Measurements from ENCODE around the gene TRIM23. TPM values are rescaled to one million over a fixed set of nuclear protein-coding genes. Genes with fewer than 3 reads are reported as not detected.

TRIM23 gene
- total RNA-seq, 1 donor: 31.5 TPM

GRCh38 chr5:65555287-65555686 is 68.8 kb downstream of the TRIM23 start:
- TF ChIP-seq CTCF (IDR thresholded peaks at IDR 0.05; ENCODE audit: insufficient read depth, low read depth, low read length): no peak
- H3K4me3 ChIP-seq (ENCODE audit: low read depth, low read length): no peak overlapping the region
- DNase-seq (ENCODE audit: low read depth): peak; percentile 3

DNA sequence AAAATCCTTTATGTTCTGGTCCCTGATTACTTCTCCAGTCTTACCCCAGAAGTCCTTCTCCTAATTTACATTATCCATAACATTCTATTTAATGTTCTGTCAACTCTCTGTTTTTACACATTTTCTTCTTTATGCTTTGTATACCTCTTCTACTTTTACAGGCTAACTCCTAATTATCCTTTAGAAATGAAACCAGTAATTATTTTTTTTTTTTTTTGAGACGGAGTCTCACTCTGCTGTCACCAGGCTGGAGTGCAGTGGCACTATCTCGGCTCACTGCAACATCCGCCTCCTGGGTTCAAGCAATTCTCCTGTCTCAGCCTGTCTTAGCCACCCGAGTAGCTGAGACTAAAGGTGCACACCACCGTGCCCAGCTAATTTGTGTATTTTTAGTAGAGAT is 70.2 kb downstream of the TRIM23 start:
- H3K4me3 ChIP-seq (ENCODE audit: low read depth, low read length): no peak overlapping the region
- no peak for TF ChIP-seq CTCF (IDR thresholded peaks at IDR 0.05; ENCODE audit: insufficient read depth, low read depth, low read length)
- no peak for DNase-seq (ENCODE audit: low read depth)

DNA sequence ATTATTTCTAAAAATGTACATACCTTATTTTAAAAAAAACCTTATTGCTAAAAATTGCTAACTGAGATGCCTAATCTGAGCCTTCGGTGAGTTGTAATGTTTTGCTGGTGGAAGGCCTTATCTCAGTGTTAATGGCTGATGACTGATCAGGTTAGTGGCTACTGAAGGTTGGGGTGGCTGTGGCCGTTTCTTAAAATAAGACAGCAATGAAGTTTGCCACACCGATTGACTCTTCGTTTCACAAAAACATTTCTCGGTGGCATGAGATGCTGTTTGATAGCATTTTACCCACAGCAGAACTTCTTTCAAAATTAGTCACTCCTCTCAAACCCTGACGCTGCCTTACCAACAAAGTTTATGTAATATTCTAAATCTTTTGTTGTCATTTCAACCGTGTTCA is 75.9 kb downstream of the TRIM23 start:
- DNase-seq (ENCODE audit: low read depth): no peak
- no peak for TF ChIP-seq CTCF (IDR thresholded peaks at IDR 0.05; ENCODE audit: insufficient read depth, low read depth, low read length)

GRCh38 chr5:65546141-65546540 is 78.0 kb downstream of the TRIM23 start:
- no peak for TF ChIP-seq CTCF (IDR thresholded peaks at IDR 0.05; ENCODE audit: insufficient read depth, low read depth, low read length)
- DNase-seq (ENCODE audit: low read depth): no peak
- H3K4me3 ChIP-seq (ENCODE audit: low read depth, low read length): no peak overlapping the region

More for the DNA sequence above, 75.9 kb downstream of the TRIM23 start:
- no peak overlapping the region for H3K4me3 ChIP-seq (ENCODE audit: low read depth, low read length)

GRCh38 chr5:65544473-65544872 is 79.7 kb downstream of the TRIM23 start:
- no peak for TF ChIP-seq CTCF (IDR thresholded peaks at IDR 0.05; ENCODE audit: insufficient read depth, low read depth, low read length)

DNA sequence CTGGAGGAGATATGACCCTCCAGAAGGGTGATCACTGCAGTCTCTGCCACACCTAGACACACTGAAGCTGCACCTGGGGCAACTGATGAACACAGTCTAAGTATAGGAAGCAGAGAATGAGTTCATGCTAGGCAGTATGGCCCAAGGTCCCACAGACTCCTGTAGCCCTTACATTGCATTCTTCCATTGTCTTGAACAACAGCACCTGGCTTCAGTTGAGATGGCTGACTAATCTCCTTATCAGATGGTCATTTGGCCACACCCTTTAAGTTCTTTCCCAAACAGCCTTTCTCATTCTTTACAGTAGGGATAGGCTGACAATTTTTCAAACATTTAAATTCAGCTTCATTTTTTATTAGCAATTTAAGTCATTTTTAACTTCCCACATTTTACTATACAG is 84.3 kb downstream of the TRIM23 start:
- no peak for DNase-seq (ENCODE audit: low read depth)
- H3K4me3 ChIP-seq (ENCODE audit: low read depth, low read length): no peak overlapping the region
- no peak for TF ChIP-seq CTCF (IDR thresholded peaks at IDR 0.05; ENCODE audit: insufficient read depth, low read depth, low read length)

More at GRCh38 chr5:65544473-65544872, 79.7 kb downstream of the TRIM23 start:
- H3K4me3 ChIP-seq (ENCODE audit: low read depth, low read length): no peak overlapping the region
- no peak for DNase-seq (ENCODE audit: low read depth)

Small RNA genes lying within 50 kb of the gene (small RNA-seq; reads per million reads assigned to genes)
- gene RNU6-540P: not detected

Other genes with a start within 250 kb of the TRIM23 start
- 95.9 and 121 TPM in 2 replicates for gene ADAMTS6, start 142.4 kb downstream of the TRIM23 start, total RNA-seq
- 18.0 and 25.9 TPM in 2 replicates for gene CENPK, start 61.2 kb downstream of the TRIM23 start, total RNA-seq
- 33.2 and 42.7 TPM in 2 replicates for gene PPWD1, start 61.0 kb downstream of the TRIM23 start, total RNA-seq
- gene SHLD3, start 694 bp upstream of the TRIM23 start, total RNA-seq: 3.2 and 5.2 TPM in 2 replicates
- 17.4 and 32.0 TPM in 2 replicates for gene TRAPPC13, start 694 bp upstream of the TRIM23 start, total RNA-seq
- 15.5 and 21.2 TPM in 2 replicates for gene SGTB, start 97.8 kb upstream of the TRIM23 start, total RNA-seq
- gene NLN, start 97.9 kb upstream of the TRIM23 start, total RNA-seq: 27.7 and 36.7 TPM in 2 replicates